Measurements from ENCODE around the gene TSPAN9. TPM values are rescaled to one million over a fixed set of nuclear protein-coding genes. Genes with fewer than 3 reads are reported as not detected.

Gene TSPAN9
- total and polyA plus RNA-seq, 4 donors: 17.4 to 62.9 (median 34.2) TPM

GRCh38 chr12:3243376-3244084 lies 166.4 kb downstream of the TSPAN9 start:
- H3K27ac ChIP-seq (ENCODE audit: low read depth in 1 of 2, low read length in 2 of 2): no peak overlapping the region
- no peak for TF ChIP-seq YY1 (IDR thresholded peaks at IDR 0.05)
- TF ChIP-seq, protein P1, sequence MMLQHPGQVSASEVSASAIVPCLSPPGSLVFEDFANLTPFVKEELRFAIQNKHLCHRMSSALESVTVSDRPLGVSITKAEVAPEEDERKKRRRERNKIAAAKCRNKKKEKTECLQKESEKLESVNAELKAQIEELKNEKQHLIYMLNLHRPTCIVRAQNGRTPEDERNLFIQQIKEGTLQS (IDR thresholded peaks at IDR 0.05): no peak
- peak; percentile 15 for TF ChIP-seq SP1 (IDR thresholded peaks at IDR 0.05)
- peak; percentile 47 to 93 for TF ChIP-seq RXRA (IDR thresholded peaks at IDR 0.05)
- no peak for TF ChIP-seq FOXA2 (IDR thresholded peaks at IDR 0.05)
- TF ChIP-seq TAF1 (conservative IDR thresholded peaks at IDR 0.05): no peak
- H3K9ac ChIP-seq (ENCODE audit: low read depth in 1 of 2, low read length in 2 of 2): no peak overlapping the region
- whole genome bisulfite sequencing: 70% methylated on average over 14 of the region's 14 CpGs
- H3K4me3 ChIP-seq (ENCODE audit: low read depth in 1 of 3, low read length in 3 of 3): no peak overlapping the region
- no peaks in the 10 kb centered on the region for H3K27me3 ChIP-seq (ENCODE audit: control insufficient read depth in 4 of 4, insufficient read depth in 4 of 4, low read length in 3 of 4)
- peaks cover 6 to 45% (median 31%) of the 10 kb centered on the region in 4 donors for H3K4me1 ChIP-seq (ENCODE audit: control insufficient read depth in 4 of 4, insufficient read depth in 4 of 4, low read length in 3 of 4)
- peaks cover 0 to 3% (median 0%) of the 10 kb centered on the region in 4 donors for H3K36me3 ChIP-seq (ENCODE audit: control insufficient read depth in 4 of 4, insufficient read depth in 3 of 4, low read depth in 1 of 4, low read length in 3 of 4)
- no peak for DNase-seq (ENCODE audit: low spot score)
- no peaks in the 10 kb centered on the region for H3K9me3 ChIP-seq (ENCODE audit: control insufficient read depth in 4 of 4, low read length in 3 of 4)

DNA sequence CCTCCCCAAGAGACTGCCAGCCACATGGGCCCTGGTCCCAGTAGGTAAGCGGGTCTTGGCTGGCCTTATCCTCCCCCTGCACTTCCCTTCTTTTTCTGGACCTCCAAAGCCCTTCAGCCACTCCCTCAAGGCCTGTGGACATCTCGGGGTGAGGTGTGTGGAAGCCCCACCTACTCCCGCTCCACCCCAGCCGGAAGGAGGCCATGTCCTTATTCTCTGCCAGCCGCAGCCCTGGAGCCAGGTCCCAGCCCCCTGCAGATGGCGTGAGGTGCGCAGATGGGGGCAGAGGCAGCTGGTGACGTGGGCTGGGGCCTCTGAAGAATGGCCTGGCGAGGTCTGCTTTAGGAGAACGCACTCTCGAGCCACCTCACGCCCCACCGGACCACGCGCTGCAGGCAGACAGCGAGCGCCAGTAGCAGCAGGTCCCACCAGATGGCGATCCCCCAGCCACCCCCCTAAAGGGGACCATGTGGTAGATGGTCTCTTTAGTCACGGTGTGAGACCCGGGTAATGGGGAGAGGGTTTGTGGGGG lies 167.1 kb downstream of the TSPAN9 start:
- DNase-seq (ENCODE audit: low spot score): no peak
- TF ChIP-seq, protein P1 (IDR thresholded peaks at IDR 0.05): no peak
- TF ChIP-seq, protein P2, sequence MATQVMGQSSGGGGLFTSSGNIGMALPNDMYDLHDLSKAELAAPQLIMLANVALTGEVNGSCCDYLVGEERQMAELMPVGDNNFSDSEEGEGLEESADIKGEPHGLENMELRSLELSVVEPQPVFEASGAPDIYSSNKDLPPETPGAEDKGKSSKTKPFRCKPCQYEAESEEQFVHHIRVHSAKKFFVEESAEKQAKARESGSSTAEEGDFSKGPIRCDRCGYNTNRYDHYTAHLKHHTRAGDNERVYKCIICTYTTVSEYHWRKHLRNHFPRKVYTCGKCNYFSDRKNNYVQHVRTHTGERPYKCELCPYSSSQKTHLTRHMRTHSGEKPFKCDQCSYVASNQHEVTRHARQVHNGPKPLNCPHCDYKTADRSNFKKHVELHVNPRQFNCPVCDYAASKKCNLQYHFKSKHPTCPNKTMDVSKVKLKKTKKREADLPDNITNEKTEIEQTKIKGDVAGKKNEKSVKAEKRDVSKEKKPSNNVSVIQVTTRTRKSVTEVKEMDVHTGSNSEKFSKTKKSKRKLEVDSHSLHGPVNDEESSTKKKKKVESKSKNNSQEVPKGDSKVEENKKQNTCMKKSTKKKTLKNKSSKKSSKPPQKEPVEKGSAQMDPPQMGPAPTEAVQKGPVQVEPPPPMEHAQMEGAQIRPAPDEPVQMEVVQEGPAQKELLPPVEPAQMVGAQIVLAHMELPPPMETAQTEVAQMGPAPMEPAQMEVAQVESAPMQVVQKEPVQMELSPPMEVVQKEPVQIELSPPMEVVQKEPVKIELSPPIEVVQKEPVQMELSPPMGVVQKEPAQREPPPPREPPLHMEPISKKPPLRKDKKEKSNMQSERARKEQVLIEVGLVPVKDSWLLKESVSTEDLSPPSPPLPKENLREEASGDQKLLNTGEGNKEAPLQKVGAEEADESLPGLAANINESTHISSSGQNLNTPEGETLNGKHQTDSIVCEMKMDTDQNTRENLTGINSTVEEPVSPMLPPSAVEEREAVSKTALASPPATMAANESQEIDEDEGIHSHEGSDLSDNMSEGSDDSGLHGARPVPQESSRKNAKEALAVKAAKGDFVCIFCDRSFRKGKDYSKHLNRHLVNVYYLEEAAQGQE (IDR thresholded peaks at IDR 0.05): no peak
- TF ChIP-seq RXRA (IDR thresholded peaks at IDR 0.05): no peak
- no peak for TF ChIP-seq YY1 (IDR thresholded peaks at IDR 0.05)
- no peak for TF ChIP-seq EGR1 (IDR thresholded peaks at IDR 0.05; ENCODE audit: low read depth in 2 of 2)
- no peak for TF ChIP-seq CTCF (IDR thresholded peaks at IDR 0.05; ENCODE audit: low read depth, low read length, missing input control)
- TF ChIP-seq FOXA1 (IDR thresholded peaks at IDR 0.05): no peak
- TF ChIP-seq JUND (IDR thresholded peaks at IDR 0.05): no peak
- TF ChIP-seq HNF4A (conservative IDR thresholded peaks at IDR 0.05): no peak
- no peak overlapping the region for H3K4me3 ChIP-seq (ENCODE audit: low read depth in 1 of 3, low read length in 3 of 3)

More for the DNA sequence above, 167.1 kb downstream of the TSPAN9 start:
- H3K36me3 ChIP-seq (ENCODE audit: control insufficient read depth in 4 of 4, insufficient read depth in 3 of 4, low read depth in 1 of 4, low read length in 3 of 4): peaks cover 0 to 3% (median 0%) of the 10 kb centered on the region in 4 donors
- no peak overlapping the region for H3K27ac ChIP-seq (ENCODE audit: low read depth in 1 of 2, low read length in 2 of 2)
- no peaks in the 10 kb centered on the region for H3K9me3 ChIP-seq (ENCODE audit: control insufficient read depth in 4 of 4, low read length in 3 of 4)
- no peak overlapping the region for H3K9ac ChIP-seq (ENCODE audit: low read depth in 1 of 2, low read length in 2 of 2)
- H3K4me1 ChIP-seq (ENCODE audit: control insufficient read depth in 4 of 4, insufficient read depth in 4 of 4, low read length in 3 of 4): peaks cover 8 to 47% (median 36%) of the 10 kb centered on the region in 4 donors
- WGBS: 96% methylated on average over 20 of the region's 20 CpGs
- H3K27me3 ChIP-seq (ENCODE audit: control insufficient read depth in 4 of 4, insufficient read depth in 4 of 4, low read length in 3 of 4): no peaks in the 10 kb centered on the region

Data from liver (tissue), 9 donors.